GM19463 (cell line): ENCODE results near the gene ZBTB34.

Experiments
- ATAC-seq: cut with Tn5 transposase; IDR thresholded peaks from one replicate; pipeline ENCODE4 v1.9.1; 2021; ENCODE audit warnings: mild to moderate bottlenecking, moderate library complexity; ENCODE audit not compliant: unreplicated experiment

ZBTB34 gene

DNA sequence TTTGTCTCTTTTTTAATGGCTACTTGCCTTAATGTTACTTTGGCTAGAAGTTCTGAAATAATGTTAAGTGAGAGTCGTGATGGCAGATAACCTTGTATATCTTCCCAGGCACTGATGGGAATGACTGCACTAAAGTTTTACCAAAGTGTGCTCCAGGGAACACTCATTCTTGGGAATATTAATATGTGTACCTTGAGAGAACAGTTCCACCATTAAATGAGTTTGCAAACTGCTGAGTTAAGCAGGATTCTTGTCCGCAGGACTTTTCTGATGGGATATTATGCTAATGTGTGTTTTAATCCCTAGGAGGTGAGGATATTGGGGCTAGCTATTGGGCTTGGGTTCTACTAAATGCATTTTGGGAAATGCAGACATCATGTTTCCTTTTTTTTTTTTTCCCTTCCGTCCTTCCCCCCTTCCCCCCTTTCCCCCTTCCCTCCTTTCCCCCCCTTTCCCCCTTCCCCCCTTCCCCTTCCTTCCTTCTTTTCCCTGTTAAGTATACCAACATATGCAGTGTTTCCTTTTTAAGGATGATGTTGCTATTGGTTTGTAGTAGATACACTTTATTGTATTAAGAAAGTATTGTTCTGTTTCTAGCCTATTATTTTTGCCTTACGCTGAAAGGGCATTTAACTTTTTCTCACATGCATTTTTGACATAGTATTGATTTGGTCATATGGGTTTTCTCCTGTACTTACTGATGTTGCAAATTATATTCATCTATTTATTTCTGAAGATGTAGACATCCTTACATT is 15.5 kb downstream of the ZBTB34 start:
- ATAC-seq: no peak

DNA sequence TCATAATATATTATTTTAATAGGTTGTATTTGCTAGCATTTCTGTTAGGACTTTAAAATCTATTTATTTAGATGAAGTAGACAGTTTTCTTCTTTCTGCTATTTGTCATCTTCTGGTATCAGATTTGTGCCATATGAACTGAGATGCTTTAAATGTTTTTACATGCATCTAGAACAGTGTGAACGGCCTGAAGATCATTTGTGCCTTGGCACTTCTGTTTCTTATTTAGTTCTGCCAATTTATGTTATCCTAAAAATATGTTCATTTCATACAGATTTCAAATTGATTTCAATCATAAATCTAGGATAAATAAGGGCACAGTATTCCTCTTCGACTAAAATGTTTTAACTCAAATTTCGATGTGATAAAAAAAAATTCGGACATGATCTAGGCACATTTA is 16.1 kb downstream of the ZBTB34 start:
- ATAC-seq: no peak

DNA sequence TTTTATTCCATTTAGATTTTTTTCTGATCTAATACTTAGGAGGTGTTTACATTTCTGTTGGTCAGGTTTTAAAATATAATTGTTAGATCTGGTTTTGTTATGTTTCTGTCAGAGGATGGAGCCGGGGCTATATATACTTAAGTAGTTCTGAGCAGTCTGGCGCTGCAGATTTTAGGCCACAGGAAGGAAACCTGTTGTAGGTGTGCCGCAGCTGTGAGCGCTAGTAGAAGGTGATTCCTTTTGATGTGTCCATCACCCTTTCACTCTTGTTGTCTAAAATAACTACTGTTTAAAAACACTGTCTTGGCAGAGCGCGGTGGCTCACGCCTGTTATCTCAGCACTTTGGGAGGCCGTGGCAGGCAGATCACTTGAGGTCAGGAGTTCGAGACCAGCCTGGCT is 17.0 kb downstream of the ZBTB34 start:
- no peak for ATAC-seq

DNA sequence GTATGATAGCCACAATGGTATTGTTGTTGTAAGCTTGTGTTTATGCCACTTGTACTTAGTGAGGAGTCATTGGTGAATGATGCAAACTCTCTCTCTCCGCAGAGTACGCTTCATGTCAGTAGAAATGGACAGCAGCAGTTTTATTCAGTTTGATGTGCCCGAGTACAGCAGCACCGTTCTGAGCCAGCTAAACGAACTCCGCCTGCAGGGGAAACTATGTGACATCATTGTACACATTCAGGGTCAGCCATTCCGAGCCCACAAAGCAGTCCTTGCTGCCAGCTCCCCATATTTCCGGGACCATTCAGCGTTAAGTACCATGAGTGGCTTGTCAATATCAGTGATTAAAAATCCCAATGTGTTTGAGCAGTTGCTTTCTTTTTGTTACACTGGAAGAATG is 18.8 kb downstream of the ZBTB34 start:
- no peak for ATAC-seq

DNA sequence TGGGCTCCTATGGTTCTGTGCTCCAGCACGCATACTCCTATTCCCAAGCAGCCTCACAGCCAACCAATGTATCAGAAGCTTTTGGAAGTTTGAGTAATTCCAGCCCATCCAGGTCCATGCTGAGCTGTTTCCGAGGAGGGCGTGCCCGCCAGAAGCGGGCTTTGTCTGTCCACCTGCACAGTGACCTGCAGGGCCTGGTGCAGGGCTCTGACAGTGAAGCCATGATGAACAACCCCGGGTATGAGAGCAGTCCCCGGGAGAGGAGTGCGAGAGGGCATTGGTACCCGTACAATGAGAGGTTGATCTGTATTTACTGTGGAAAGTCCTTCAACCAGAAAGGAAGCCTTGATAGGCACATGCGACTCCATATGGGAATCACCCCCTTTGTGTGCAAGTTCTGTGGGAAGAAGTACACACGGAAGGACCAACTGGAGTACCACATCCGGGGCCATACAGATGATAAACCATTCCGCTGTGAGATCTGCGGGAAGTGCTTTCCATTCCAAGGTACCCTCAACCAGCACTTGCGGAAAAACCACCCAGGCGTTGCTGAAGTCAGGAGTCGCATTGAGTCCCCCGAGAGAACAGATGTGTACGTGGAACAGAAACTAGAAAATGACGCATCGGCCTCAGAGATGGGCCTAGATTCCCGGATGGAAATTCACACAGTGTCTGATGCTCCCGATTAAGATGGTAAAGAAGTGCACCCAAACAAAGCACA is 19.9 kb downstream of the ZBTB34 start:
- no peak for ATAC-seq

DNA sequence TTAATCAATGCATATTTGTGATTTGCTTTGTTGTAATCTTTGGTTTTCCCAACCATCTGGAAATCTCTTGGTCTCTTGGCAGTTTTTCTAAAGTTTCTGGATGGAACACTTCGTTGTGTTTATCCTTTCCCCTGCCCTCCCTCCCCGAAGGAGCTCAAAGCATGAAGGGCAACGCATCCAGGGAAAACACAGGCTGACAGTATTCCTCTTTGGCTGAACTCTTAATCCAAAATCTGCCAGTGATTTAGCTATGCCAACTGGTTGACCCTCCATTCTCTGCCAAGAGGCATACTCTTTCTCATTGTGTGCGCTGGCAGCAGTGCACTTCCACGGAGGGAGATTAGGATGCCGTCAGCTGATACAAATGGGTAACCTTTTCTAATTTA is 20.5 kb downstream of the ZBTB34 start:
- no peak for ATAC-seq

DNA sequence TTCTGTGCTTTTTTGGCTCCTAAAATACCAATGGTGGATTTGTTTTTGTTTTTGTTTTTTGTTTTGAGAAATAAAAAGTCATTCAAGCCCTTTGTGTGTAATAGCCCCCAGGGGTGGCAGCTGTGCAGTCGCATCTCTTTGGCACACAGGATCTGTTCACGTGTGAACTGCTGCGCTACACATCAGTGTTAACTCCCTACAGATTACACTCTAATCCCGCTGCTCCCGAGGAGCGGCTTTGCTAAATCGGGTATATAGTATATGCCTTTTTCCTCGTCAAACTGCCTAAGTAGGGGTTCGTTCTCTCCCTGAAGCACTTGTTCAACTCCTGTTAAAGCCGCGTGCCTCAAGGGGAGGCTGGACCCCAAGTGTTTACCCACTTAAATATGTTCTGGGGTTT is 22.3 kb downstream of the ZBTB34 start:
- ATAC-seq: no peak

DNA sequence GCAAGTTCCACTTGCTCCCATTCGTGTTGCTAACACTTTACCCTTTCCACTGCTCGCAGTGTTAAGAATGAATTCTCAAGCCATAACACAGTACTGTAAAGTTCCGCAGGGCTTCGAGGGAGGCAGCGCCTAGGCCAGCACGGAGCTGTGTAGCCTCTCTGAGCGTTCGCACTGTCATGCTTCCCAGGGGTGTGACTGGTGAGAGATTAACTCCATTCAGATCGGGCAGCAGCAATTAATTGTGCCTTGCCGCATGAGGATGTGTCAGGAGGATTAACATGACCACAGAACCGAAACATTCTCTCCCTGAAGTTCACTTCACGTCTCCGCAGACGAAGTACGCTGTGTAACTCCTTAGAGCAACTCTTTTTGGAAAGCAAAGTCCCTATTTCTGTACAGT is 23.2 kb downstream of the ZBTB34 start:
- no peak for ATAC-seq

DNA sequence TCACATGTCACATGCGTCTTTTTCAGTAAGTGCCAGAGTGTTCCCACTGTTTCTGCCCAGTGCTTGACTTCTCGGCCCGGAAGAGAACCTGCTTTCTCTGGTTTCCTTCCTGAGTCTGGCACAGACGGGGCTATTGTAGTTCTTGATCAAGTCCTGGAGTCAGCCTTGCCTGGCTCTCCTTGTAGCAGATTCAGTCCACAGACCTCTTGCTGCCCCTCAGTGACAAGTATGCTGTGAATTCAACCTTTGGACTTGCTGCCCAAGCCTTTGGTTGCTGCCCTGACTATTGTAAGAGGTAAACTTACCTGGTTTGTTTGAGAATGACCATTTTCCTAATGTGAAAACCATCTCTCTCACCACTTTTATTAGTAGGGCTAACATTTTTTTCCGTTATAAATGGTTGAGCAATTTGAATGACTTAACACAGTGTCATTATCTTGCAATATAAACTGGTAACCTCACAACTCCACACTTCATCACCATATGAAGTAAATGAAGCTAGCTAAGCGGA is 24.7 kb downstream of the ZBTB34 start:
- no peak for ATAC-seq

DNA sequence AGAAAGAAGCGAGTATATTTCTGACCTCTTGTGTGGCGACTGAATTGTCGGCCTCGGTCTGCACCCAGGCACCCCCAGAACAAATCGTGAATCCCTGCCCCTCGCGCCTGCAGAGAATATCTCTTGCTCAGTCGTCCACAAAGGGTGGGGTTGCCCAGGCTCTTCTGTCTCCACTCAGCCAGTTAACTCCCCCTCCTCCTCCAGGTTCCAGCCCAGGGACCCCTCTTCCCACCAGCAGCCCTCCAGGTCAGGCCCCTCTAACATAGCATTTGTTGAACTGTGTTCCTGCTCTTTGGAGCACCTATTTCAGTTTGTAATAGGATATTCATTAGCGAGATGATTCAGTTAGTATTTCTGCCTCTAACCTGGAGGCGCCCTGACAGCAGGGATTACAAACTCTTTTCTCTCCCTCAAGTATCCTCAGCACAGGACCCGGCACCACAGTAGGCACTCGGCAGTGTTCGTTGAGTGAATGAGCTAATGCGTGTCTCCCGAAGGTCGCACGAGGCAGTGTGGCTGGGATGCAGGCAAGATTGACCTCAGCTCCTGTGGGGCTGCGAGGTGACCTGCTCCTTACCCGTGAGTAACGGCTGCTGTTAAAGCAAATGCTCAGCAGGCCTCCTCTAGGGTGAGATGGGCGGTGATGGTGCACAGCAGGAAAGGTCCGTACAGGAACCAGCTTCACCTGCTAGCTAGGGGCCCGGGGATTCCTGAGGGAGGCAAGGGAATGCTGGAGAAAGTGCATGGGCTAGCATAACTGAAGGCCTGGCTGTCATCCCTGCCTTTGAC is 25.8 kb downstream of the ZBTB34 start:
- no peak for ATAC-seq

DNA sequence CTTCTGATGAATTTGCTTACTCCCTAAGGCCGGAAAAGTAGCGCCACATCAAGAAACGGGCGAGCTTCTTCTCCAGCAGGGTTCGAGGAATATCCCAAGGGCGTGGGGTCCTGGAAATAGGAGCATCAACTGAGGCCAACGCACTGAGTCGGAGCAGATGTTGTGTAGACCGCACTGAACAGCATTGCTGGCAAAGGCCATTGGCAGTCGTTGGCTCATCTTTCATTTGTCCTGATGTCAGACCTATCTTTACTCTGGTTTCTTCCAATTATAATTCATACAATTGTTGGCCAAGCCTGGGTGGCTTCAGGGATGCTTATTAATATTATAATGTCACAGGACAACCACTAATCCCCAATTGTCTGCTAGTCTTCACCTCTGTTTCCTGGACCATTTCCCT is 26.5 kb downstream of the ZBTB34 start:
- ATAC-seq: no peak

DNA sequence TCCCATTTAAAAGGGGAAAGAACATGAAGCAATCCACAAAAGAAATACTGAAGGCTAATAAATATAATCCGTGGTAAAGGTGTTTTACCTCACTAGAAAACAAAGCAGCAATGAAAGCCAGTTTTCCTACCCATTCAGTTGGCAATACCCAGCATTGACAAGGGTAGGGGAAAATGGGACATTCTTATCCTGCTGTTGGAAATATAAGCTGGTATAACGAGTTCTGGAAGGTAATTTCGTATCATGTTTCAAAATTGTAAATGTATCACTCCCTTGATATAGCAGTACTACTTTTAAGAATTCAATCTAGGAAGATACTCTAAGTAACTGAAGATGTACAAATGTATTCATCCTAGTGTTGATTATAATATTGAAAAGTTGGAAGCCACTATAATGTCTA is 31.2 kb downstream of the ZBTB34 start:
- ATAC-seq: no peak

DNA sequence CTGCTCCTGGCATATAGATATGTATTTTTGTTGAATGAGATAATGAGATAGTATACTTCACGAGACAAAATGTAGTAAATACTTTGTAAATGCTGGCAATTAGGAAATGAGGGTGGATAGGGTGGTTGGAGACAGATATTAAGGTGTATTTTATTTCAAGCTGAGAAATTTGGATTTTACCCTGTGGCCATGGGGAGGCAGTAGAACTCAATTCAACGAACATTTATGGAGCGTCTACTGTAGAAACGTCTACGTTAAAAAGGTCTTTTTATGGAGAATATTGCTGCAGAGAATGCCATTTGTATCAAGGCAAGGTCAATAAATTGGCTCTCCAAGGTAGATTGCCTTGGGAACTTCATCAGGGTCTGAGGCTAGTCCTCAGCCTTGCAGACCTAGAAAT is 32.6 kb downstream of the ZBTB34 start:
- no peak for ATAC-seq

DNA sequence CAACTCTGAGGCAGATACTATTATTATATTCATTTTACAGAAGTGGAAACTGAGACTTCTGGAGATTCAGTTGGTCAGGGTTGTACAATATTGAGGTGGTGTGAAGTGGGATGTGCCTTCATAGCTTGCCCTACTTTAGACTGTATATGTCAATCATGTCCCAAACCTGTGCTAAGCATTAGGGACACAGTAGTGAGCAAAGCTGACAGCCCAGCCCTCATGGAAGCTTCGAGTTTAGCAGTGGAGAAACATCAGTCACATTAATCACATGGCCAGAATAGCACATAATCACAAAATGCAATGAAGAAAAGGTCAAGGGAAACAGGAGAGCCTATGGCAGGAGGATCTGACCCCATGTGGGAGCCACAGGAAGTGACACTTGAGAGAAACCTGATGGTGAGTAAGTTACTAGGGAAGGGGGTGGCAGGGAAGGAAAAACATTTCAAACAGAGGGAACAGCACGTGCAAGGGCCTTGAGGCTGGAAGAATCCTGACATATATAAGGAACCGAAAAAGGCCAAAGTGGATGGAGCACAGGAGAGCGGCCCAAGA is 33.7 kb downstream of the ZBTB34 start:
- ATAC-seq: no peak

DNA sequence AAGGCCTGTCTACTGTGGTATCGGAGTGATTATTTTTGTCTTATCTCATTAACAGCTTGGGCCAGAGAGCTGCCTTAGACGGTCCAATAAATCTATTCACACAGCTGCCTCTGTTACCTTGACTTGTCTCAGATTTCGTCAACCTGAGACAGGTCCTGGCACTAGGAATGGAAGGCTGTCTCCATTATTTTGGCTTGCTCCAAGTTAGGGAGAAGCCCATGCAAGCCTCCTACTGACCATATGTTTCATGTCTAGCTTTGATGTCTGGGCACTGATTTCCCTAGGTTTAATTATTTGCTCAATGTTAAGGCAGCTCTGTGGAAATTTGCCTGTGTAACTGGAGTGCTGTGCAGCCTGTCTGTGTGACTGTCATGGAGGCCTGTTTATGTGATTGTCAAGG is 41.8 kb downstream of the ZBTB34 start:
- ATAC-seq: no peak

DNA sequence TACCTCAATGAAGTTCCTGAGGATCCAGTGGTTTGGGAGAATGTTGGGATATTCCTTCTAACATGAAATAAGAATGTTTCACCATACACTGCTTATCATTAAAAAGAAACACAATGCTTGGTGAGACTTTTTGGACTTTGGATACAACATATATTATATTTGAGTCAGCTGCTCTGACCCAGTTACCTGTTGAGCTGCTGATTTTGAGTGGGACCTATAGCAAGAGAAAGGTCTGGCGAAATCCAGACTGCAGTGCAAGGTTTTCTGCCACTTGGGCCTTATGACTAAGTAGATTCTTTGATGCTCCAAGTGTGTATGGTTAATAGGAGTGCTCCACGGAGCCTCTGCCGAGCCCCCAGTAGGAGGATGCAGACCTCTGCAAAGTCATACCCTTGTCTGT is 44.1 kb downstream of the ZBTB34 start:
- no peak for ATAC-seq

DNA sequence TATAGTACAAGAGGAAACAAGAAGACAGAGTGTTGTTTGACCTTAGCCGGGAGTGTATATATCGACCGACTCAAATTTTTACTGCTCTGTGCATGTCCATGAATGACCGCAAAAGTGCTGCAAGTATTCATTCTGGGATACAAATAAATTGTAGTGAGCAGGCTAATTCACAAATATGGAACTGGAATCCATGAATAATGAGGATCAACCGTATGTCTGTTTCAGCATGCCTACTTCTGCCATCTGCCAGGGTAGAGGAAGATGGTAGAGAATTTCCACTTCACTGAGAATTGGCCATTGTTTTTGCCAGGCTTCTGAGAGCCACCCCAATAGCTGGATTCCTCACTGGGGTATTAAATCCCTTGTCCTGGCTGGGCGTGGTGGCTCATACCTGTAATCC is 45.7 kb downstream of the ZBTB34 start:
- no peak for ATAC-seq

DNA sequence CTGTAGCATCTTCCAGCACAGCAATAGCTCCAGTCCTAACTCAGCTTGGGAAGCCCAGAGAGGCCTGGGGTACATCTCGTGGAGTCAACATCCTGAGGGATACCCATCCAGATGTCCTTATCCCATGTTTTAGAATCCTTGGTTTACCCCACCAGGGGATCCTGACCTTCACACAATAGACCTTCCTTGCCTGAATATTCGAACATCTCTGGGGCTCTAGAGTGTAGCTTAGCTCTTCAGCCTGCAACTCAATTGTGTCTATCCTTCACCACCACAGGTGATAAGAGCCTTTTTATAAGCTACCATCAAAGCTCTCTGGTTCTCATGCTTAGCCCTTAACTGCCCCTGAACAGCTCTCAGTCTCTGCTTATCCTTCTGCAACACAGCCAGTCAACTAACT is 46.6 kb downstream of the ZBTB34 start:
- ATAC-seq: no peak

DNA sequence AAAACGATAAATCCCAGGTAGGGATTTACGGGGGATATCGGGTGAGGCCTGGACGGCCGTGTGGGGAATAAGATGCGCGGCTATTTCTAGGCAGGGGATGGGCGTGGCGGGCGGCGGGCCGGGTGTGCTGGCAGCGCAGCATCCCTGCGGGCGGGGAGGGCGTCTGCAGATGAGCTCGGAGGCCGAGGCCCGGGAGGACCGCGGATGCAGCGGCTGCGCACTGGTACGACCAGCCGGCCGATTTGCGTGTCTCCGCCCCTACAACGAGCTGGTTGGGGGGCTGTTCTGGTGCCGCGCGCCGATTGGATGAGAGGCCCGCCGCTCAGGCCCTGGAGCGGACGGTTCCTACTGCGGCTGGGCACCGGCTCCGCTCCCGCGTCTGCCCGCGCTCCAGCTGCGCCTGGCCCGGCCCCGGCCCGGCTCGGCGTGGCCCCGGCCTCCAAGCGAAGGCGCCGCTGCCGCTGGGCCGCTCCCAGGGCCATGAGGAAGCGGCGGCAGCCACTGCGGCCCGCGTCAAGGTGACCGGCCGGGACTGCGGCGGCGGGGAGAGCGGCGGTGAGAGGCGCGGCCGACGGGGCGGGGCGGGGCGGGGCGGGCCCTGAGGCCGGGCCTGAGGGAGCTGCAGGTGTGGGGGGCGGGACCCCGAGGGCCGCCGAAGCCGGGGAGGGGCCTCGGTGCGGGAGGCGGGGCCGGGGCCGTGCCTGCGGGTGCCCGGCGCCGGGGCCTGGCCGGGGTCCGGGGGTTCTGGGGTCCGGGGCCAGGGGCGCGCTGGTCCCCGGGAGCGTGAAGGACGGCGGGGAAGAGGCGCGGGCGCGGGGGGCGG is 54.2 kb downstream of the ZBTB34 start, which contains the start of gene RALGPS1:
Gene RALGPS1 (plus strand): TSS at position 325 of the 823 bp plus-strand sequence. CDS start 47,508 bp downstream, outside the sequence.
- peak; percentile 97 for ATAC-seq

DNA sequence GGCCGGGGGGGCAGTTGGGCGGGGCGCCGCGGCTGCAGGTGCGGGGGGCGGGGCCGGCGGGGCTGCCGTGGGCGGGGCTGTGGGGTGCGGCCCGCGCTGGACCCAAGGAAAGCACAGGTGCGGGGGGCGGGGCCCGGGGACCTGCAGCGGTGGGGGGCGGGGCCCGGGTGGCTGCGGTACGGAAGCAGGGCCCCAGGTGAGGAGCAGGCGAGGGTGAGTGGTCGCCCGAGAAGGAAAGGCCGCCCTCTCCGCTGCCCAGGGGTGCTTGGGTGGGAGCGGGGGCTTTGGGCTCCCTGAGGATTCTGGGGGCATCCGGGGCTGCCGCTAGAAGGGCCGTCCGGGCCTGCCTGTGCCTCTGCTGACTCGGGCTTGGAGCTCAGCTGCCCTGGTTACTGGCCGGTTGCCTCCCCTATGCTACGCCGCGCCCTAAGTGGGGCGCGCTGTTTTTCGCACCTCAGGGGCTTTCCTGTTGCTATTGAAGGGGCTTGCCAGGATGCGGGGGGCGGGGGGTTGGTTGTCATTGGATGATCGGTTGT is 54.9 kb downstream of the ZBTB34 start:
- ATAC-seq: no peak
